ENCODE measurements around the gene EBI3. TPM values are rescaled to one million over a fixed set of nuclear protein-coding genes. Genes with fewer than 3 reads are reported as not detected.

The EBI3 gene
- total and polyA plus RNA-seq, 9 donors: 0.52 to 1.7 (median 0.68) TPM

- H3K4me1 ChIP-seq (ENCODE audit: control insufficient read depth, insufficient read depth, low read length): peaks cover 4% of the 10 kb centered on the region
- H3K4me3 ChIP-seq (ENCODE audit: low read length): no peak overlapping the region
- no peak overlapping the region for H3K27ac ChIP-seq (ENCODE audit: low read length)
- no peaks in the 10 kb centered on the region for H3K9me3 ChIP-seq (replicated peaks; ENCODE audit: control insufficient read depth, low read depth, low read length)
- no peaks in the 10 kb centered on the region for H3K36me3 ChIP-seq (ENCODE audit: control insufficient read depth, insufficient read depth, low read length)
- DNase-seq: no peak
- peaks cover 30% of the 10 kb centered on the region for H3K27me3 ChIP-seq (ENCODE audit: control insufficient read depth, insufficient read depth, low read length)
- 80% methylated on average over 32 of the region's 33 CpGs for WGBS (ENCODE audit: insufficient coverage)
These were observed 29.5 kb upstream of the EBI3 start for GRCh38 chr19:4199699-4200293.

- WGBS (ENCODE audit: insufficient coverage): 83% methylated on average over 2 of the region's 2 CpGs
- H3K27ac ChIP-seq (ENCODE audit: low read length): no peak overlapping the region
- DNase-seq: no peak
- peaks cover 28% of the 10 kb centered on the region for H3K27me3 ChIP-seq (ENCODE audit: control insufficient read depth, insufficient read depth, low read length)
- no peaks in the 10 kb centered on the region for H3K9me3 ChIP-seq (replicated peaks; ENCODE audit: control insufficient read depth, low read depth, low read length)
- H3K4me3 ChIP-seq (ENCODE audit: low read length): no peak overlapping the region
- peaks cover 4% of the 10 kb centered on the region for H3K4me1 ChIP-seq (ENCODE audit: control insufficient read depth, insufficient read depth, low read length)
- no peaks in the 10 kb centered on the region for H3K36me3 ChIP-seq (ENCODE audit: control insufficient read depth, insufficient read depth, low read length)
These were observed 28.3 kb upstream of the EBI3 start for GRCh38 chr19:4200940-4201542.

- H3K27ac ChIP-seq (ENCODE audit: low read length): no peak overlapping the region
- H3K4me1 ChIP-seq (ENCODE audit: control insufficient read depth, insufficient read depth, low read length): peaks cover 4% of the 10 kb centered on the region
- WGBS (ENCODE audit: insufficient coverage): 92% methylated on average over 4 of the region's 4 CpGs
- H3K4me3 ChIP-seq (ENCODE audit: low read length): no peak overlapping the region
- no peaks in the 10 kb centered on the region for H3K36me3 ChIP-seq (ENCODE audit: control insufficient read depth, insufficient read depth, low read length)
- H3K9me3 ChIP-seq (replicated peaks; ENCODE audit: control insufficient read depth, low read depth, low read length): no peaks in the 10 kb centered on the region
- peaks cover 28% of the 10 kb centered on the region for H3K27me3 ChIP-seq (ENCODE audit: control insufficient read depth, insufficient read depth, low read length)
- DNase-seq: no peak
These were observed 27.5 kb upstream of the EBI3 start for GRCh38 chr19:4201798-4202197.

- H3K9me3 ChIP-seq (replicated peaks; ENCODE audit: control insufficient read depth, low read depth, low read length): no peaks in the 10 kb centered on the region
- H3K4me3 ChIP-seq (ENCODE audit: low read length): no peak overlapping the region
- H3K27ac ChIP-seq (ENCODE audit: low read length): no peak overlapping the region
- peaks cover 4% of the 10 kb centered on the region for H3K4me1 ChIP-seq (ENCODE audit: control insufficient read depth, insufficient read depth, low read length)
- no peak for DNase-seq
- WGBS (ENCODE audit: insufficient coverage): 82% methylated on average over 7 of the region's 10 CpGs
- no peaks in the 10 kb centered on the region for H3K36me3 ChIP-seq (ENCODE audit: control insufficient read depth, insufficient read depth, low read length)
- no peaks in the 10 kb centered on the region for H3K27me3 ChIP-seq (ENCODE audit: control insufficient read depth, insufficient read depth, low read length)
These were observed 22.4 kb upstream of the EBI3 start for GRCh38 chr19:4206818-4207484.

GRCh38 chr19:4208385-4209094, 20.8 kb upstream of the EBI3 start:
- Histone ChIP-seq H3K4me1 (ENCODE audit: control insufficient read depth, insufficient read depth, low read length) (peaks cover 4% of the 10 kb centered on the region), H3K27ac (ENCODE audit: low read length) (no peak overlapping the region), H3K9me3 (replicated peaks; ENCODE audit: control insufficient read depth, low read depth, low read length) (no peaks in the 10 kb centered on the region), H3K36me3 (ENCODE audit: control insufficient read depth, insufficient read depth, low read length) (no peaks in the 10 kb centered on the region), H3K27me3 (ENCODE audit: control insufficient read depth, insufficient read depth, low read length) (no peaks in the 10 kb centered on the region), H3K4me3 (ENCODE audit: low read length) (no peak overlapping the region)
- 88% methylated on average over 9 of the region's 13 CpGs for WGBS (ENCODE audit: insufficient coverage)
- DNase-seq: no peak

GRCh38 chr19:4210166-4210731, 19.1 kb upstream of the EBI3 start:
- H3K27me3 ChIP-seq (ENCODE audit: control insufficient read depth, insufficient read depth, low read length): no peaks in the 10 kb centered on the region
- H3K27ac ChIP-seq (ENCODE audit: low read length): no peak overlapping the region
- H3K36me3 ChIP-seq (ENCODE audit: control insufficient read depth, insufficient read depth, low read length): no peaks in the 10 kb centered on the region
- H3K4me3 ChIP-seq (ENCODE audit: low read length): no peak overlapping the region
- no peak for DNase-seq
- H3K4me1 ChIP-seq (ENCODE audit: control insufficient read depth, insufficient read depth, low read length): no peaks in the 10 kb centered on the region
- H3K9me3 ChIP-seq (replicated peaks; ENCODE audit: control insufficient read depth, low read depth, low read length): no peaks in the 10 kb centered on the region
- 87% methylated on average over 13 of the region's 15 CpGs for WGBS (ENCODE audit: insufficient coverage)

GRCh38 chr19:4213116-4213515, 16.2 kb upstream of the EBI3 start:
- no peak overlapping the region for H3K4me3 ChIP-seq (ENCODE audit: low read length)
- H3K27ac ChIP-seq (ENCODE audit: low read length): no peak overlapping the region
- 67% methylated on average over 3 of the region's 3 CpGs for WGBS (ENCODE audit: insufficient coverage)
- no peaks in the 10 kb centered on the region for H3K9me3 ChIP-seq (replicated peaks; ENCODE audit: control insufficient read depth, low read depth, low read length)
- no peaks in the 10 kb centered on the region for H3K4me1 ChIP-seq (ENCODE audit: control insufficient read depth, insufficient read depth, low read length)
- DNase-seq: no peak
- H3K27me3 ChIP-seq (ENCODE audit: control insufficient read depth, insufficient read depth, low read length): no peaks in the 10 kb centered on the region
- H3K36me3 ChIP-seq (ENCODE audit: control insufficient read depth, insufficient read depth, low read length): no peaks in the 10 kb centered on the region

- Histone ChIP-seq H3K27me3 (ENCODE audit: control insufficient read depth, insufficient read depth, low read length) (no peaks in the 10 kb centered on the region), H3K4me3 (ENCODE audit: low read length) (no peak overlapping the region), H3K36me3 (ENCODE audit: control insufficient read depth, insufficient read depth, low read length) (no peaks in the 10 kb centered on the region), H3K4me1 (ENCODE audit: control insufficient read depth, insufficient read depth, low read length) (no peaks in the 10 kb centered on the region), H3K27ac (ENCODE audit: low read length) (no peak overlapping the region), H3K9me3 (replicated peaks; ENCODE audit: control insufficient read depth, low read depth, low read length) (no peaks in the 10 kb centered on the region)
- WGBS (ENCODE audit: insufficient coverage): 65% methylated on average over 2 of the region's 10 CpGs
- no peak for DNase-seq
These were observed 13.5 kb upstream of the EBI3 start for GRCh38 chr19:4215807-4216206.

- WGBS (ENCODE audit: insufficient coverage): 78% methylated on average over 6 of the region's 6 CpGs
- H3K9me3 ChIP-seq (replicated peaks; ENCODE audit: control insufficient read depth, low read depth, low read length): no peaks in the 10 kb centered on the region
- DNase-seq: no peak
These were observed 12.5 kb upstream of the EBI3 start for GRCh38 chr19:4216846-4217245.

More at GRCh38 chr19:4216846-4217245, 12.5 kb upstream of the EBI3 start:
- H3K36me3 ChIP-seq (ENCODE audit: control insufficient read depth, insufficient read depth, low read length): no peaks in the 10 kb centered on the region
- no peaks in the 10 kb centered on the region for H3K27me3 ChIP-seq (ENCODE audit: control insufficient read depth, insufficient read depth, low read length)
- H3K27ac ChIP-seq (ENCODE audit: low read length): no peak overlapping the region
- H3K4me1 ChIP-seq (ENCODE audit: control insufficient read depth, insufficient read depth, low read length): no peaks in the 10 kb centered on the region
- H3K4me3 ChIP-seq (ENCODE audit: low read length): no peak overlapping the region
